Activated T-cell treated with anti-CD3 and anti-CD28 coated beads, Interleukin-2, amount 50 U/mL, for 72 hours (primary cell): ENCODE results near the gene FRRS1. TPM values are rescaled to one million over a fixed set of nuclear protein-coding genes. Genes with fewer than 3 reads are reported as not detected.
A peak's percentile ranks its signal among the peaks of the same experiment; 100 is the strongest.

ENCODE experiments used
- ATAC-seq, 2 donors: fragments of 150-1000 bp; cut with Tn5 transposase; replicated peaks in 1 of 2; 2 replicates each; pipeline ENCODE4 v1.10.0; 2021; ENCODE audit warnings: moderate library complexity in 2 of 2, mild to moderate bottlenecking in 1 of 2
- DNase-seq, 2 donors: peaks; one replicate each; pipeline ENCODE4 v3.0.0; 2021 to 2022; ENCODE audit warnings: mixed read lengths in 1 of 2
- H3K27ac Mint-ChIP-seq: one replicate; pipeline ENCODE4 v1.8.0; 2022; ENCODE audit warnings: mild to moderate bottlenecking, moderate library complexity, mixed read lengths
- H3K27me3 Mint-ChIP-seq: one replicate; pipeline ENCODE4 v1.8.0; 2022; ENCODE audit warnings: low read depth, mixed read lengths
- H3K36me3 Mint-ChIP-seq, 2 donors: one replicate each; pipeline ENCODE4 v1.8.0; 2022; ENCODE audit warnings: mixed read lengths in 2 of 2, mild to moderate bottlenecking in 1 of 2; ENCODE audit not compliant: insufficient read depth in 2 of 2
- H3K4me1 Mint-ChIP-seq: one replicate; pipeline ENCODE4 v1.8.0; 2022; ENCODE audit warnings: low read depth, mixed read lengths
- H3K4me3 Mint-ChIP-seq, 2 donors: one replicate each; pipeline ENCODE4 v1.8.0; 2022; ENCODE audit warnings: mild to moderate bottlenecking in 2 of 2, mixed read lengths in 2 of 2, moderate library complexity in 2 of 2
- H3K9me3 Mint-ChIP-seq, 2 donors: one replicate each; pipeline ENCODE4 v1.8.0; 2022; ENCODE audit warnings: mixed read lengths in 2 of 2
- total RNA-seq, 2 donors: library from RNA; stranded (reverse); gene quantifications; one replicate each; pipeline ENCODE4 v1.2.3, GENCODE V29; 2022

Gene FRRS1
- total RNA-seq, 2 donors from 2014 or later = 2.1 to 2.3 TPM

- no peak for ATAC-seq
- Mint-ChIP-seq H3K4me1 (peaks cover 17% of the 10 kb centered on the region), H3K4me3 (peak overlapping the region in 1 of 2 donors; percentile 8)
These were observed 17.7 kb upstream of the FRRS1 start for GRCh38 chr1:99784143-99784542.

GRCh38 chr1:99782920-99783319, 16.5 kb upstream of the FRRS1 start:
- H3K27me3 Mint-ChIP-seq = peaks cover 54% of the 10 kb centered on the region

More at GRCh38 chr1:99784143-99784542, 17.7 kb upstream of the FRRS1 start:
- Mint-ChIP-seq H3K27ac (no peak overlapping the region), H3K27me3 (peaks cover 65% of the 10 kb centered on the region), H3K9me3 (no peaks in the 10 kb centered on the region), H3K36me3 (no peaks in the 10 kb centered on the region)
- no peak for DNase-seq

GRCh38 chr1:99782397-99782796, 16.0 kb upstream of the FRRS1 start:
- ATAC-seq (no peak), DNase-seq (no peak)
- Mint-ChIP-seq H3K4me3 (no peak overlapping the region), H3K27ac (no peak overlapping the region), H3K9me3 (no peaks in the 10 kb centered on the region), H3K36me3 (no peaks in the 10 kb centered on the region), H3K4me1 (peaks cover 17% of the 10 kb centered on the region), H3K27me3 (peaks cover 53% of the 10 kb centered on the region)

More at GRCh38 chr1:99782920-99783319, 16.5 kb upstream of the FRRS1 start:
- H3K4me1 Mint-ChIP-seq = peaks cover 17% of the 10 kb centered on the region
- no peaks in the 10 kb centered on the region for H3K9me3 Mint-ChIP-seq
- no peak overlapping the region for H3K4me3 Mint-ChIP-seq
- H3K36me3 Mint-ChIP-seq = no peaks in the 10 kb centered on the region
- H3K27ac Mint-ChIP-seq = no peak overlapping the region
- DNase-seq = no peak
- ATAC-seq = no peak

GRCh38 chr1:99781798-99782197, 15.4 kb upstream of the FRRS1 start:
- peaks cover 51% of the 10 kb centered on the region for H3K27me3 Mint-ChIP-seq
- no peak overlapping the region for H3K27ac Mint-ChIP-seq
- DNase-seq (no peak), ATAC-seq (no peak)
- H3K4me1 Mint-ChIP-seq = peaks cover 17% of the 10 kb centered on the region
- no peak overlapping the region for H3K4me3 Mint-ChIP-seq
- H3K9me3 Mint-ChIP-seq = no peaks in the 10 kb centered on the region
- no peaks in the 10 kb centered on the region for H3K36me3 Mint-ChIP-seq

GRCh38 chr1:99777752-99778151, 11.3 kb upstream of the FRRS1 start:
- no peaks in the 10 kb centered on the region for H3K4me1 Mint-ChIP-seq
- DNase-seq = no peak
- H3K36me3 Mint-ChIP-seq = no peaks in the 10 kb centered on the region
- ATAC-seq = no peak
- H3K4me3 Mint-ChIP-seq = no peak overlapping the region
- no peak overlapping the region for H3K27ac Mint-ChIP-seq
- H3K27me3 Mint-ChIP-seq = peaks cover 44% of the 10 kb centered on the region
- H3K9me3 Mint-ChIP-seq = no peaks in the 10 kb centered on the region

GRCh38 chr1:99776120-99776519, 9.7 kb upstream of the FRRS1 start:
- Mint-ChIP-seq H3K27ac (no peak overlapping the region), H3K27me3 (peaks cover 27% of the 10 kb centered on the region), H3K4me3 (no peak overlapping the region), H3K4me1 (no peaks in the 10 kb centered on the region), H3K9me3 (no peaks in the 10 kb centered on the region), H3K36me3 (no peaks in the 10 kb centered on the region)
- ATAC-seq (no peak), DNase-seq (no peak)

- Mint-ChIP-seq H3K4me3 (no peak overlapping the region), H3K27ac (no peak overlapping the region), H3K27me3 (peaks cover 19% of the 10 kb centered on the region), H3K36me3 (no peaks in the 10 kb centered on the region), H3K4me1 (no peaks in the 10 kb centered on the region), H3K9me3 (no peaks in the 10 kb centered on the region)
- DNase-seq (no peak), ATAC-seq (no peak)
These were observed 6.4 kb upstream of the FRRS1 start for GRCh38 chr1:99772809-99773208.

GRCh38 chr1:99771513-99771918, 5.1 kb upstream of the FRRS1 start:
- H3K27ac Mint-ChIP-seq = no peak overlapping the region
- H3K36me3 Mint-ChIP-seq = no peaks in the 10 kb centered on the region
- peaks cover 3% of the 10 kb centered on the region for H3K4me1 Mint-ChIP-seq
- H3K27me3 Mint-ChIP-seq = peaks cover 19% of the 10 kb centered on the region
- ATAC-seq = no peak
- H3K9me3 Mint-ChIP-seq = no peaks in the 10 kb centered on the region
- no peak overlapping the region for H3K4me3 Mint-ChIP-seq
- DNase-seq = no peak

- Mint-ChIP-seq H3K4me3 (no peak overlapping the region), H3K27ac (no peak overlapping the region), H3K27me3 (peaks cover 12% of the 10 kb centered on the region)
These were observed 2.2 kb upstream of the FRRS1 start for GRCh38 chr1:99768524-99769245.

GRCh38 chr1:99768104-99768503, 1.7 kb upstream of the FRRS1 start:
- no peak for ATAC-seq
- no peaks in the 10 kb centered on the region for H3K9me3 Mint-ChIP-seq

More at GRCh38 chr1:99768524-99769245, 2.2 kb upstream of the FRRS1 start:
- DNase-seq (no peak), ATAC-seq (no peak)
- peaks cover 7% of the 10 kb centered on the region for H3K4me1 Mint-ChIP-seq
- no peaks in the 10 kb centered on the region for H3K9me3 Mint-ChIP-seq
- H3K36me3 Mint-ChIP-seq = no peaks in the 10 kb centered on the region

GRCh38 chr1:99764909-99765308, 1.5 kb downstream of the FRRS1 start:
- Mint-ChIP-seq H3K4me1 (peaks cover 7% of the 10 kb centered on the region), H3K4me3 (peak overlapping the region; percentile 14 to 38), H3K27me3 (peaks cover 12% of the 10 kb centered on the region), H3K36me3 (no peaks in the 10 kb centered on the region), H3K27ac (no peak overlapping the region), H3K9me3 (no peaks in the 10 kb centered on the region)
- ATAC-seq = no peak
- DNase-seq = no peak

More at GRCh38 chr1:99768104-99768503, 1.7 kb upstream of the FRRS1 start:
- Mint-ChIP-seq H3K27ac (no peak overlapping the region), H3K27me3 (peaks cover 12% of the 10 kb centered on the region), H3K36me3 (no peaks in the 10 kb centered on the region), H3K4me1 (peaks cover 7% of the 10 kb centered on the region), H3K4me3 (no peak overlapping the region)
- DNase-seq = no peak

GRCh38 chr1:99764439-99764838, 2.0 kb downstream of the FRRS1 start:
- ATAC-seq (no peak), DNase-seq (no peak)
- Mint-ChIP-seq H3K27ac (no peak overlapping the region), H3K4me3 (no peak overlapping the region), H3K4me1 (peaks cover 8% of the 10 kb centered on the region), H3K27me3 (peaks cover 16% of the 10 kb centered on the region), H3K9me3 (no peaks in the 10 kb centered on the region), H3K36me3 (no peaks in the 10 kb centered on the region)

GRCh38 chr1:99763956-99764355, 2.5 kb downstream of the FRRS1 start:
- Mint-ChIP-seq H3K4me1 (peaks cover 13% of the 10 kb centered on the region), H3K9me3 (no peaks in the 10 kb centered on the region), H3K36me3 (no peaks in the 10 kb centered on the region), H3K27ac (no peak overlapping the region), H3K27me3 (peaks cover 19% of the 10 kb centered on the region), H3K4me3 (no peak overlapping the region)
- no peak for DNase-seq
- no peak for ATAC-seq

- Mint-ChIP-seq H3K27ac (no peak overlapping the region), H3K4me1 (peaks cover 23% of the 10 kb centered on the region), H3K4me3 (no peak overlapping the region), H3K36me3 (no peaks in the 10 kb centered on the region), H3K9me3 (no peaks in the 10 kb centered on the region), H3K27me3 (peaks cover 8% of the 10 kb centered on the region)
- ATAC-seq = no peak
- no peak for DNase-seq
These were observed 4.7 kb downstream of the FRRS1 start for GRCh38 chr1:99761774-99762173.
